CD1c-positive myeloid dendritic cell (primary cell): ENCODE results near the gene BROX.

Source experiments
- DNase-seq: peaks from one replicate; pipeline ENCODE4 v3.0.0-alpha.2; 2016; ENCODE audit errors: extremely low spot score

BROX gene

DNA sequence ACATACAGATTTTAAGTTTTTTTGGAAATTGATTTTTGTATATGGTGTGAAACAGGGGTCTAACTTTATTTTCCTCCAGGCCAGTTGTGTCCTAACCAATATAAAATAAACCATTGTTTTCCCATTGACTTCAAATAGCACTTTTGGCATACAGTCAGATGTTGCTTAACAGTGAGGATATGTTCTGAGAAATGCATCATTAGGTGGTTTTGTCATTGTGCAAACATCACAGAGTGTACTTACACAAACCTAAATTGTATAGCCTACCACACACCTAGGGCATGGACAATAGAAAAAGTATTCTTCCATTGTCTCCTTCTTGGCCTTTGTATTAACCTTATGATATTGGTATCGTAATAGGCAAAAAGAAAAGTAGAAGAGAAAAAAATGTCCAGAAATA, 65.1 kb downstream of the BROX start:
- DNase-seq: no peak

DNA sequence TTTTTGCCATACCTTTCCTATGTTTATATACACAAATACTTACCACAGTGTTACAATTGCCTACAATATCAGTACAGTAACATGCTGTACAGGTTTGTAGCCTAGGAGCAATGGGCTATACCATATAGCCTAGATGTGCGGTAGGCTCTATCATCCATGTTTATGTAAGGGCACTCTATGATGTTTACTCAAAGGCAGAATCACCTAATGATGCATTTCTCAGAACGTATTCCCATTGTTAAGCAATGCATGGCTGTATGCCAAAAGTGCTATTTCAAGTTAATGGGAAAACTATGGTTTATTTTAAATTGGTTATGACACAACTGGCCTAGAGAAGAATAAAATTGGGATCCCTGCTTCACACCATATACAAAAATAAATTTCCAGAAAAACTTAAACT, 65.6 kb downstream of the BROX start:
- DNase-seq: no peak

GRCh38 chr1:222781251-222781650, 68.9 kb downstream of the BROX start:
- DNase-seq: no peak

DNA sequence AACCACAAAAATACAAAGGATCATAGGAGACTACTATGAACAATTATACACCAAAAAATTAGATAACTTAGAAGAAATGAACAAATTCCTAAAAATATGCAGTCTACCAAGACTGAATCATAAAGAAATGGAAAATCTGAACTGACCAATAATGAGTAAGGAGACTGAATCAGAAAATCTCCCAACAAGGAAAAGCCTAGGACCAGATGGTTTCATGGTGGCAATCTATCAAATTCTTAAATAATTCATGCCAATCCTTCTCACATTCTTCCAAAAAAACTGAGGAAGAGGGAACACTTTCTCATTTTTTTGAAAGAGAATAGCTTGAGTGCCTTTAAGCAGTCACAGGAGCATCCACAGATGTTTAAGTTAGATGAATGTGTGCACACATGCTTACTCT, 70.7 kb downstream of the BROX start:
- no peak for DNase-seq

GRCh38 chr1:222784371-222784770, 72.0 kb downstream of the BROX start:
- no peak for DNase-seq
